GM12872 (cell line): ENCODE measurements around the gene NELFB.

ENCODE experiments used
- TF ChIP-seq, protein P1 (sequence below): IDR thresholded peaks from 3 replicates; pipeline ENCODE4 v1.5.1; 2011; ENCODE audit warnings: low read depth, mild to moderate bottlenecking, low read length, moderate library complexity; ENCODE audit not compliant: insufficient read depth

The NELFB gene

GRCh38 chr9:137262909-137263285 lies 7.8 kb downstream of the NELFB start:
- TF ChIP-seq, protein P1, sequence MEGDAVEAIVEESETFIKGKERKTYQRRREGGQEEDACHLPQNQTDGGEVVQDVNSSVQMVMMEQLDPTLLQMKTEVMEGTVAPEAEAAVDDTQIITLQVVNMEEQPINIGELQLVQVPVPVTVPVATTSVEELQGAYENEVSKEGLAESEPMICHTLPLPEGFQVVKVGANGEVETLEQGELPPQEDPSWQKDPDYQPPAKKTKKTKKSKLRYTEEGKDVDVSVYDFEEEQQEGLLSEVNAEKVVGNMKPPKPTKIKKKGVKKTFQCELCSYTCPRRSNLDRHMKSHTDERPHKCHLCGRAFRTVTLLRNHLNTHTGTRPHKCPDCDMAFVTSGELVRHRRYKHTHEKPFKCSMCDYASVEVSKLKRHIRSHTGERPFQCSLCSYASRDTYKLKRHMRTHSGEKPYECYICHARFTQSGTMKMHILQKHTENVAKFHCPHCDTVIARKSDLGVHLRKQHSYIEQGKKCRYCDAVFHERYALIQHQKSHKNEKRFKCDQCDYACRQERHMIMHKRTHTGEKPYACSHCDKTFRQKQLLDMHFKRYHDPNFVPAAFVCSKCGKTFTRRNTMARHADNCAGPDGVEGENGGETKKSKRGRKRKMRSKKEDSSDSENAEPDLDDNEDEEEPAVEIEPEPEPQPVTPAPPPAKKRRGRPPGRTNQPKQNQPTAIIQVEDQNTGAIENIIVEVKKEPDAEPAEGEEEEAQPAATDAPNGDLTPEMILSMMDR, result no peak

DNA sequence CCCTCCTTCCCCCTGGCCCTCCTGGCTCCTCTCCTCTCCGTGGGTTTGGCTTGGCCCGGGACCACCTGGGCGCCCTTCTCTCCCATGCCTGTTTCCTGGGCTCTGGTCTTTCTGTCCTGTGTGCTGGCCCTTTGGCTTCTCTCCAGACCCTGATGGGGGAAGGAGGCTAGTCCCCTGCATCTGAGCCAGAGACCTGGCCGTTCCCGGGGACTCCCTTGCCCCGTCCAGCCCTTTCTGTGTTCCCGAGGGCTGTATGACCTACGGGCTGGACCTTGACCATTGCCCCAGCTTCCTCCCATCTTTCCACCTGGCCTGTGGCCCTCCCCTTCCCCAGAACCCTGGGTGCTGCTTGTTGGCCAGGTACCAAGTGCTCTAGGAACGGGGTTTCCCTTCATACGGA lies 8.4 kb downstream of the NELFB start:
- TF ChIP-seq, protein P1, result no peak

- TF ChIP-seq, protein P1, result no peak
Observed at GRCh38 chr9:137264067-137264466, 8.9 kb downstream of the NELFB start.

DNA sequence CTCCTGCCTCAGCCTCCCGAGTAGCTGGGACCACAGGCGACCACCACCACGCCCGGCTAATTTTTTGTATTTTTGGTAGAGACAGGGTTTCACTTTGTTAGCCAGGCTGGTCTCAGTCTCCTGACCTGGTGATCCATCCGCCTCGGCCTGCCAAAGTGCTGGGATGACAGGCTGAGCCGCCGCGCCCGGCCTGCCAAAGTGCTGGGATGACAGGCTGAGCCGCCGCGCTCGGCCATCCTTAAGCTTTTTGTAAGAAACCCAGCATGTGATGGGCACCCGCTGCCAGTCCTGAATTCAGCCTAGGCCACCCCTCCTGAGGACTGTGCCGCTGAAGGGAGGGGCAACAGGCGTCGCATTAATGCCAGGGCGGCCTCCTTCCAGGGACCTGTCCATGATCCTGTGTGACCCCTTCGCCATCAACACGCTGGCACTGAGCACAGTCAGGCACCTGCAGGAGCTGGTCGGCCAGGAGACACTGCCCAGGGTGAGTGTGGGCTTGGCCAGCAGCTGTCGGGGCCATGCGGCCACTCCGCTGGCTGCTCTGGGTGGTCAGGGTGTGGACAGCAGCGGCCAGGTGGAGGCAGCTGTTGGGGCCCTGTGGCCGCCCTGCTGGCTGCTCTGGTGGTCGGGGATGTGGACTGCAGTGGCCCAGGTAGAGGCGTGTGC lies 10.5 kb downstream of the NELFB start:
- TF ChIP-seq, protein P1, result no peak

- TF ChIP-seq, protein P1, result no peak
Observed at GRCh38 chr9:137266162-137266527, 11.0 kb downstream of the NELFB start.

GRCh38 chr9:137266585-137267453 lies 11.7 kb downstream of the NELFB start:
- TF ChIP-seq, protein P1, result no peak

DNA sequence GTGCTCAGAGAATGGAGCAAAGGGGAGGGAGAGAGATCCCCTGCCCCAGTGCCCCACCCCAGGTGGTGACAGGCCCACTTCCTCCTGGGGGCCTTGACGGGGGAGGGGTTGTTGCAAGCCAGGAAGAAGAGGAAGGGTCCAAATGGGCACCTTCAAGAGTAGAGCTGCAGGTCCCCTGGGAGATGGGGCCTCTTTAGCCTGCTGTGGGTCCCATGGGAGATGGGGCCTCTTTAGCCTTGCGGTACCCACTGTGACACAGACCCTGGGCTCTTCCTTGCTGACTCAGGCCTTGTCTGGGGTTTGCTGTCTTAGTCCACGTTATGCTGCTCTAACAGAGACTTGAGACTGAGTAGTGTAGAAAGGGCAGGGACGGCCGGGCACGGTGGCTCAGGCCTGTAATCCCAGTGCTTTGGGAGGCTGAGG lies 12.8 kb downstream of the NELFB start:
- TF ChIP-seq, protein P1, result no peak
